HT-29 (cell line): Measurements from ENCODE around the gene EEF1G. TPM values are rescaled to one million over a fixed set of nuclear protein-coding genes. Genes with fewer than 3 reads are reported as not detected.

Experiments
- DNase-seq: peaks from one replicate; pipeline ENCODE4 v3.0.0-alpha.2; 2015; ENCODE audit warnings: low spot score
- small RNA-seq: library from RNA; depleted of rRNA; stranded (forward); fragments of <200 nt; gene quantifications from one replicate; pipeline ENCODE3, GENCODE V24; 2014
- total RNA-seq: library from RNA; depleted of rRNA; stranded (reverse); fragments of >200 nt; shearing (Covaris generic); gene quantifications from 2 replicates; pipeline ENCODE4 v1.2.3, GENCODE V29; 2014; rRNA removed

The EEF1G gene
- total RNA-seq, 1 experiment from 2014 or later: 1,945 TPM

- DNase-seq: peak; percentile 43
Measured at GRCh38 chr11:62540804-62541701, 32.6 kb downstream of the EEF1G start.

GRCh38 chr11:62539238-62539925 is 34.3 kb downstream of the EEF1G start:
- peak; percentile 88 for DNase-seq

- no peak for DNase-seq
Measured at GRCh38 chr11:62538470-62539237, 35.0 kb downstream of the EEF1G start.

DNA sequence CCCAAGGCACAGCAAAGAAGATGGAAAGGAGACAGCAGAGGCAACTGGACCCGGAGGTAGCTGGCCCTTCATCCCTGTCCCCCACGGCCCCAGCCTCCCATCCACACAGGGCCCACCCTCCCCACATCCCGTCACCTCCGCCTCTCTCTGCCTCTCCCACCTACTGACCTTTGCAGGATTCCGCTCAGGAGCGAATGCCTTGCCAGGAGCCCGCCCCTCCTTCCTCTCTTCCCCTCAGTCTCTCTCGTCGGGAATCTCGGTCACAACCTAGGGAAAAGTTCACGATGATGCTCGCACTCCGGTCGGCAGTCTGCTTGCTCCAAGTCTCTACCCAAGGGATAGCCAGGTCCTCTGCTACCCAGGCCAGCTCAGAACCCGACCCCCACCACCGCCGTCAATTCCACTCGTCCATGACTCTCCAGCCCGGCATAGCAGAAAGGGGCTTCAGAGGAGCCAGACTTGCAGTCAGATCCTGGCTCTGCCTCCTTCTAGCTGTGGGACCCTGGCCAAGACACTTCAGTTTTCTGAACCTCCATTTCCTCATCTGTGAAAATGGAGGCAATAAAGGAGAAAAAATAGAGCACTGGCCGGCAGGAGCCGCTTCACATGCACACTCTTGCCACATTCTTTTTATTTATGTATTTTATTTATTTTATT is 37.3 kb downstream of the EEF1G start:
- no peak for DNase-seq

DNA sequence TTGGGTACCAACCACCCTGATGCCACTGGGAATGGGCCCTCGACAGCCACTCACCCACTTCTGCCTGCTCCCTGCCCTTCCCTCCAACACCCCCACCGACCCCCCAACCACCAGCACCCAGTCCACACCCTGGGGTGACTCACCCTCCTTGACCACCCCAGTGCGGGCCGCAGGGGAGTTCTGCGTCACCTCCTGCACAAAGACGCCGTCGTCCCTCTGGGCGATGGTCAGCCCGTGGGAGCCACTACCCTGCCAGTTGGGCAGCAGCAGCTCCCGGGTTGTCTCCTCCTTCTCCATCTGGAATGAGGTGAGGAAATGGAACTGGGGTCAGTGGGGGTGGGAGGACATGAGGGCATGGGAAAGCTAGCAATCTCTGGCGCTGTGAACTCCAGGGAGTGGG is 37.9 kb downstream of the EEF1G start:
- DNase-seq: no peak

DNA sequence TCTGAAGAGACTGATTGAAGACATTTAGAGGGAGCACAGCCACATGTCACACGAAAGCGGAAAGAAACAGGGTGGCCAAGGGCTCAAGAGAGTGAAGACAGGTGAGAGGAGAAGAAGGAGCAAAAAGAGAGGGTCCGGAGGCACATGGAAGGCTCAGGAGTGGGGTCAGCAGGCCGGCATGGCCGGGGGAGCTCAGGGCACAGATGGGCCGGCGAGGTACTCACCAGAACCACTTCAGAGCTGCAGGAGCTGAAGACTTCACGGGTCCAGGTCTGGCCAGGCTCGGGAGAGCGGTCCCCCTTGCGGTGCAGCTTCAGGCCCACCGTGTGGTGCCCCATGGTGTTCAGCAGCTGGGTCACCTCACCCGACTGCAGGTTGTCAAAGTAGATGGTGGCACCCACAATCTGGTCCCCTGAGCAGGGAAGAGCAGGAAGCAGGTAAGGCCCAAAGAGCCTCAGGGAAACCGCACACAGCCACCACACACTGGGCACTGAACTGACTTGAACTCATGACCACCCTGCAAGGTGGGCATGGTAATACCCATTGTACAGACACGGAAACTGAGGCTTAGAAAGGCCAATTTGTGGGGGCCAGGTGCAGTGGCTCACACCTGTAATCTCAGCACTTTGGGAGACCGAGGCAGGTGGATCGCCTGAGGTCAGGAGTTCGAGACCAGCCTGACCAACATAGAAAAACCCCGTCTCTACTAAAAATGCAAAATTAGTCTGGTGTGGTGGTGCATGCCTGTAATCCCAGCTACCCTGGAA is 38.7 kb downstream of the EEF1G start:
- DNase-seq: no peak

DNA sequence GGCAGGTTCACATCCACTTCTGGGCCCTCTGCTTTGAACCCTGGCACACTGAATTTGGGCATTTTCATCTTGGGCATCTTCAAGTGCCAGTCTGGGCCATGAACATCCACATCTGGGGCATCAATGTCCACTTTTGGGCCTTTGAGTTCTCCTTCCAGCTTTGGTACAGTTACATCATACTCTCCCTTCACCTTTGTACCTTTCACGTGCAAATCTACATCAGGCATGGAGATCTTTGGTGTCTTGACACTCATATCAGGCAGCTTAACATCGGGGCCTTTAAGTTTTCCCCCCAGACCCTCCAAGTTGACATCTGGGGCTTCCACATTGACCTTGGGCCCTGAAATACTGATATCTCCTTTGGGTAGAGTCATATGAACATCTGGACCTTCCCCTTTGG is 41.6 kb downstream of the EEF1G start:
- no peak for DNase-seq

- DNase-seq: no peak
Measured at GRCh38 chr11:62516736-62517371, 56.8 kb downstream of the EEF1G start.

DNA sequence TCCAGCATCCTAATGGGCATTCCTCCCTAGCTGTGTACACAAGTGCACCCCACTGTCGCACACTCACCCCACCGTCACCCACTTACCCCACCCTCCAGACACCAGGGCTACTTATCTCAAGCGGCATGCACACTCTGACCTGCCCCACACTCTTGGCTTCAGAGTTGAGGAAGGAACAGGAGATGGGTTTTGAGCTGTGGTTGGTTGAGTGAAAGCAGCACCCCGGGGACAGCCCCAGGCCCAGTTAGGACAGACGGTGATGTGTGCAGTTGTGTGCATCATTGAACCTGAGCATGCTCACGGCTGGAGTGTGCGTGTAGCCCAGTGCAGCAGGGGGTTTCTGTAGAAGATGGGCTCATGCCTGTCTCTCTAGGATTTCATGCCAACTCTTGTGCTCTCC is 59.5 kb downstream of the EEF1G start:
- no peak for DNase-seq

GRCh38 chr11:62513626-62514025 is 60.1 kb downstream of the EEF1G start:
- DNase-seq: no peak

DNA sequence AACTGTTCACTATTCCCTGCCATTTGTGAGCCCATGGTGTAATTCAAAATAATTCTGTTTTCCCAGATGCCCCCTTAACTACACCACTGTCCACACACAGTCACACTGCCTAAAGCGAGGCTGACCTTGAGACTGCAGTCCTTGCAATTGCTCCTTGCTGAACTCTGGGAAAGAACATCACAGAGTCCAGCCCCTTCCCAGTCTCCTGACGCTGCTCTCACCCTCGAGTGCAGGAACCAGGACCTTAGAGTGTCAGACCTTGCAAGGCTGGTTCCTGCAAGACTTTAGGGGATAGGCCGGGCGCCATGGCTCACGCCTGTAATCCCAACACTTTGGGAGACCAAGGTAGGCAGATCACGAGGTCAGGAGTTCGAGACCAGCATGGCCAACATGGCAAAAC is 60.7 kb downstream of the EEF1G start:
- no peak for DNase-seq

Small RNAs within 50 kb of the gene (small RNA-seq; reads per million reads assigned to genes)
- gene AP001458.1 (not detected), gene EEF1G (not detected), gene MIR6747 (not detected)

Other genes with a start within 250 kb of the EEF1G start
- 38.6 and 60.6 TPM in 2 replicates for gene ASRGL1, start 236.4 kb downstream of the EEF1G start, total RNA-seq
- not detected in 2 replicates for gene SCGB1A1, start 154.9 kb downstream of the EEF1G start, total RNA-seq
- gene AHNAK, start 27.1 kb downstream of the EEF1G start, total RNA-seq: 281 and 282 TPM in 2 replicates
- gene TUT1, start 17.6 kb upstream of the EEF1G start, total RNA-seq: 19.3 and 25.1 TPM in 2 replicates
- 223 and 229 TPM in 2 replicates for gene MTA2, start 28.0 kb upstream of the EEF1G start, total RNA-seq
- 72.3 and 72.5 TPM in 2 replicates for gene EML3, start 38.9 kb upstream of the EEF1G start, total RNA-seq
- 10.9 and 13.6 TPM in 2 replicates for gene ROM1, start 39.4 kb upstream of the EEF1G start, total RNA-seq
- gene B3GAT3, start 48.1 kb upstream of the EEF1G start, total RNA-seq: 63.1 and 82.8 TPM in 2 replicates
- gene GANAB, start 72.7 kb upstream of the EEF1G start, total RNA-seq: 257 and 314 TPM in 2 replicates
- gene INTS5, start 79.4 kb upstream of the EEF1G start, total RNA-seq: 44.6 and 47.4 TPM in 2 replicates
- 272 and 322 TPM in 2 replicates for gene C11orf98, start 91.3 kb upstream of the EEF1G start, total RNA-seq
- gene CSKMT, start 91.4 kb upstream of the EEF1G start, total RNA-seq: 24.5 and 25.2 TPM in 2 replicates
- gene UQCC3, start 97.8 kb upstream of the EEF1G start, total RNA-seq: 124 and 141 TPM in 2 replicates
- gene LBHD1, start 98.4 kb upstream of the EEF1G start, total RNA-seq: 11.3 and 13.3 TPM in 2 replicates
- gene UBXN1, start 105.2 kb upstream of the EEF1G start, total RNA-seq: 247 and 265 TPM in 2 replicates
- gene LRRN4CL, start 115.6 kb upstream of the EEF1G start, total RNA-seq: 0.50 TPM in 1 of 2 replicates, not detected in the other
- gene BSCL2, start 133.5 kb upstream of the EEF1G start, total RNA-seq: 147 and 161 TPM in 2 replicates
- not detected in 2 replicates for gene GNG3, start 133.8 kb upstream of the EEF1G start, total RNA-seq
- gene HNRNPUL2, start 153.6 kb upstream of the EEF1G start, total RNA-seq: 12.2 and 12.3 TPM in 2 replicates
- gene TTC9C, start 154.6 kb upstream of the EEF1G start, total RNA-seq: 32.4 and 45.5 TPM in 2 replicates
- 10.6 and 13.1 TPM in 2 replicates for gene ZBTB3, start 180.3 kb upstream of the EEF1G start, total RNA-seq
- 138 and 141 TPM in 2 replicates for gene POLR2G, start 187.7 kb upstream of the EEF1G start, total RNA-seq
- 57.9 and 71.7 TPM in 2 replicates for gene TAF6L, start 197.5 kb upstream of the EEF1G start, total RNA-seq
- gene TMEM179B, start 213.5 kb upstream of the EEF1G start, total RNA-seq: 87.6 and 114 TPM in 2 replicates
- 77.3 and 79.3 TPM in 2 replicates for gene TMEM223, start 218.1 kb upstream of the EEF1G start, total RNA-seq
- 24.4 and 31.7 TPM in 2 replicates for gene NXF1, start 231.5 kb upstream of the EEF1G start, total RNA-seq